Gastroesophageal sphincter (tissue), 3 donors: ENCODE measurements around the gene CLDN11.

ENCODE experiments used
- CTCF ChIP-seq, 4 experiments: fragments of 200-600 bp in 2 of 4; fragments of 450-650 bp in 2 of 4; sonication (generic) in 1 of 4; IDR thresholded peaks; one replicate each; pipeline ENCODE4 v1.5.1; 2017 to 2019; ENCODE audit warnings: antibody characterized with exemption in 4 of 4, mild to moderate bottlenecking in 2 of 4, moderate library complexity in 2 of 4
- EP300 ChIP-seq: sonication (generic); formaldehyde crosslinking; IDR thresholded peaks from one replicate; pipeline ENCODE4 v1.6.1; 2017; ENCODE audit warnings: antibody characterized with exemption, mild to moderate bottlenecking
- POLR2A ChIP-seq, 2 donors: fragments of 450-650 bp; IDR thresholded peaks; one replicate each; pipeline ENCODE4 v1.6.1; 2017; ENCODE audit warnings: antibody characterized with exemption in 2 of 2, mild to moderate bottlenecking in 2 of 2, moderate library complexity in 1 of 2
- POLR2AphosphoS5 ChIP-seq: sonication (generic); formaldehyde crosslinking; IDR thresholded peaks from one replicate; pipeline ENCODE4 v1.6.1; 2017; ENCODE audit warnings: antibody characterized with exemption

GRCh38 chr3:170437696-170438407, 19.2 kb downstream of the CLDN11 start:
- no peak for TF ChIP-seq CTCF (IDR thresholded peaks at IDR 0.05)
- no peak for TF ChIP-seq POLR2A (IDR thresholded peaks at IDR 0.05)
- TF ChIP-seq POLR2AphosphoS5 = no peak
- no peak for TF ChIP-seq EP300
